NCI-H2107 (cell line): ENCODE measurements around the gene COL4A2.
A peak's percentile ranks its signal among the peaks of the same experiment; 100 is the strongest.
"Not testable (repeated sequence)": the region's sequence is repeated elsewhere in the genome, so short reads cannot be mapped to it uniquely, and the experiment has no call there.

ENCODE experiments used
- DNase-seq: peaks from one replicate; lab custom pipeline; 2025; lab: John Stamatoyannopoulos, UW

Gene COL4A2

GRCh38 chr13:110379905-110380341, 72.8 kb downstream of the COL4A2 start:
- DNase-seq: no peak

GRCh38 chr13:110380359-110381028, 73.4 kb downstream of the COL4A2 start:
- DNase-seq: no peak

- no peak for DNase-seq
Measured at GRCh38 chr13:110381029-110381360, 73.9 kb downstream of the COL4A2 start.

- no peak for DNase-seq
Measured at GRCh38 chr13:110382229-110382628, 75.1 kb downstream of the COL4A2 start.

GRCh38 chr13:110382830-110383229, 75.7 kb downstream of the COL4A2 start:
- no peak for DNase-seq

- no peak for DNase-seq
Measured at GRCh38 chr13:110387451-110388107, 80.5 kb downstream of the COL4A2 start.

GRCh38 chr13:110388108-110388943, 81.2 kb downstream of the COL4A2 start:
- peak; percentile 7 for DNase-seq

GRCh38 chr13:110390567-110390966, 83.5 kb downstream of the COL4A2 start:
- no peak for DNase-seq

- no peak for DNase-seq
Measured at GRCh38 chr13:110391273-110391672, 84.2 kb downstream of the COL4A2 start.

- no peak for DNase-seq
Measured at GRCh38 chr13:110392510-110393240, 85.6 kb downstream of the COL4A2 start.

GRCh38 chr13:110393761-110394160, 86.7 kb downstream of the COL4A2 start:
- no peak for DNase-seq

GRCh38 chr13:110394371-110394841, 87.3 kb downstream of the COL4A2 start:
- no peak for DNase-seq

- DNase-seq: not testable (repeated sequence)
Measured at GRCh38 chr13:110395616-110396015, 88.5 kb downstream of the COL4A2 start.

- DNase-seq: no peak
Measured at GRCh38 chr13:110396476-110396875, 89.4 kb downstream of the COL4A2 start.

GRCh38 chr13:110396913-110397381, 89.9 kb downstream of the COL4A2 start:
- DNase-seq: no peak

GRCh38 chr13:110397436-110398115, 90.5 kb downstream of the COL4A2 start:
- DNase-seq: no peak

GRCh38 chr13:110398564-110399507, 91.8 kb downstream of the COL4A2 start:
- no peak for DNase-seq

GRCh38 chr13:110399801-110400200, 92.7 kb downstream of the COL4A2 start:
- no peak for DNase-seq

GRCh38 chr13:110400786-110401533, 93.9 kb downstream of the COL4A2 start:
- DNase-seq: no peak
